Astrocyte (in vitro differentiated cells and primary cell): ENCODE data around the gene NOD1. TPM values are rescaled to one million over a fixed set of nuclear protein-coding genes. Genes with fewer than 3 reads are reported as not detected.

Experiments
- DNase-seq: peaks from one replicate; pipeline ENCODE4 v3.0.0-alpha.2; 2010; ENCODE audit warnings: low read depth
- FAIRE-seq: peaks from 2 replicates; lab custom pipeline; 2011; peaks lifted over from hg19 to GRCh38; lab: Jason Lieb, UNC
- H2AFZ ChIP-seq: 2 replicates; pipeline ENCODE4 v1.6.0; 2012; ENCODE audit warnings: low read depth, low read length, inconsistent platforms
- H3K27ac ChIP-seq: 2 replicates; pipeline ENCODE4 v1.5.1; 2011; ENCODE audit warnings: low read depth, low read length, inconsistent platforms
- H3K27me3 ChIP-seq: 2 replicates; pipeline ENCODE4 v1.6.0; 2011; ENCODE audit warnings: low read length, inconsistent platforms; ENCODE audit not compliant: insufficient read depth
- H3K36me3 ChIP-seq: 2 replicates; pipeline ENCODE4 v1.5.1; 2011; ENCODE audit warnings: low read length, inconsistent platforms; ENCODE audit not compliant: insufficient read depth
- H3K4me1 ChIP-seq: 2 replicates; pipeline ENCODE4 v1.5.1; 2011; ENCODE audit warnings: low read length, inconsistent platforms; ENCODE audit not compliant: insufficient read depth
- H3K4me2 ChIP-seq: 2 replicates; pipeline ENCODE4 v1.6.0; 2012; ENCODE audit warnings: low read length, inconsistent platforms
- H3K4me3 ChIP-seq: 2 replicates; pipeline ENCODE4 v1.5.1; 2011; ENCODE audit warnings: low read depth, mild to moderate bottlenecking, low read length, inconsistent platforms; ENCODE audit not compliant: insufficient read depth
- H3K79me2 ChIP-seq: 2 replicates; pipeline ENCODE4 v1.6.0; 2012; ENCODE audit warnings: mild to moderate bottlenecking, low read length, inconsistent platforms; ENCODE audit not compliant: insufficient read depth
- H3K9ac ChIP-seq: 2 replicates; pipeline ENCODE4 v1.6.0; 2012; ENCODE audit warnings: mild to moderate bottlenecking, low read length, inconsistent platforms
- H3K9me3 ChIP-seq: 2 replicates; pipeline ENCODE4 v1.5.1; 2012; ENCODE audit warnings: low read depth, mild to moderate bottlenecking, low read length, inconsistent platforms; ENCODE audit not compliant: insufficient read depth
- H4K20me1 ChIP-seq: 2 replicates; pipeline ENCODE4 v1.6.0; 2012; ENCODE audit warnings: low read length, inconsistent platforms; ENCODE audit not compliant: insufficient read depth
- H3K27ac Mint-ChIP-seq: one replicate; pipeline ENCODE4 v1.8.0; 2021; ENCODE audit warnings: mild to moderate bottlenecking, mixed read lengths; ENCODE audit not compliant: unreplicated experiment
- H3K27me3 Mint-ChIP-seq: one replicate; pipeline ENCODE4 v1.8.0; 2021; ENCODE audit warnings: low read depth, mixed read lengths; ENCODE audit not compliant: unreplicated experiment
- H3K36me3 Mint-ChIP-seq: one replicate; pipeline ENCODE4 v1.8.0; 2021; ENCODE audit warnings: low read depth, mixed read lengths; ENCODE audit not compliant: unreplicated experiment
- H3K4me1 Mint-ChIP-seq: one replicate; pipeline ENCODE4 v1.8.0; 2021; ENCODE audit warnings: low read depth, mixed read lengths; ENCODE audit not compliant: unreplicated experiment
- H3K4me3 Mint-ChIP-seq: one replicate; pipeline ENCODE4 v1.8.0; 2021; ENCODE audit warnings: mild to moderate bottlenecking, moderate library complexity, mixed read lengths; ENCODE audit not compliant: unreplicated experiment
- H3K9me3 Mint-ChIP-seq: one replicate; pipeline ENCODE4 v1.8.0; 2021; ENCODE audit warnings: mild to moderate bottlenecking, mixed read lengths; ENCODE audit not compliant: unreplicated experiment
- CTCF ChIP-seq: IDR thresholded peaks from 2 replicates; pipeline ENCODE4 v1.5.1; 2011; ENCODE audit warnings: low read depth, mild to moderate bottlenecking, inconsistent platforms, low read length, moderate library complexity; ENCODE audit not compliant: insufficient read depth
- EZH2 ChIP-seq: IDR thresholded peaks from 2 replicates; pipeline ENCODE4 v1.6.1; 2012; ENCODE audit warnings: mild to moderate bottlenecking, low read length, inconsistent platforms; ENCODE audit not compliant: insufficient read depth
- total RNA-seq: library from RNA; stranded (reverse); gene quantifications from 2 replicates; pipeline ENCODE4 v1.2.1, GENCODE V29; 2021

NOD1 gene
- total RNA-seq, 1 donor from 2014 or later, result 9.7 TPM

GRCh38 chr7:30433082-30433481 lies 45.5 kb downstream of the NOD1 start:
- no peak overlapping the region for H3K4me2 ChIP-seq

GRCh38 chr7:30430777-30431176 lies 47.8 kb downstream of the NOD1 start:
- H3K4me2 ChIP-seq, result no peak overlapping the region
- H3K4me3 Mint-ChIP-seq, result no peak overlapping the region
- no peaks in the 10 kb centered on the region for H4K20me1 ChIP-seq
- H3K27me3 ChIP-seq, result no peaks in the 10 kb centered on the region
- no peaks in the 10 kb centered on the region for H3K27me3 Mint-ChIP-seq
- peaks cover 49% of the 10 kb centered on the region for H3K36me3 Mint-ChIP-seq
- H3K79me2 ChIP-seq, result no peaks in the 10 kb centered on the region
- no peak for TF ChIP-seq EZH2
- no peak for TF ChIP-seq CTCF
- H2AFZ ChIP-seq, result no peak overlapping the region
- no peak for DNase-seq
- peaks cover 9% of the 10 kb centered on the region for H3K36me3 ChIP-seq
- no peak for FAIRE-seq
- no peaks in the 10 kb centered on the region for H3K9me3 Mint-ChIP-seq
- H3K9ac ChIP-seq, result no peak overlapping the region
- peaks cover 3% of the 10 kb centered on the region for H3K4me1 Mint-ChIP-seq
- H3K27ac Mint-ChIP-seq, result no peak overlapping the region
- H3K9me3 ChIP-seq, result no peaks in the 10 kb centered on the region
- no peak overlapping the region for H3K27ac ChIP-seq
- H3K4me1 ChIP-seq, result no peaks in the 10 kb centered on the region
- H3K4me3 ChIP-seq, result no peak overlapping the region

More at GRCh38 chr7:30433082-30433481, 45.5 kb downstream of the NOD1 start:
- H3K9me3 Mint-ChIP-seq, result peaks cover 3% of the 10 kb centered on the region
- Histone ChIP-seq H3K4me3 (no peak overlapping the region), H3K4me1 (no peaks in the 10 kb centered on the region), H4K20me1 (no peaks in the 10 kb centered on the region), H3K27ac (no peak overlapping the region), H2AFZ (no peak overlapping the region), H3K9ac (no peak overlapping the region), H3K36me3 (peaks cover 9% of the 10 kb centered on the region), H3K27me3 (no peaks in the 10 kb centered on the region), H3K9me3 (no peaks in the 10 kb centered on the region), H3K79me2 (no peaks in the 10 kb centered on the region)
- H3K36me3 Mint-ChIP-seq, result peaks cover 43% of the 10 kb centered on the region
- no peak overlapping the region for H3K4me3 Mint-ChIP-seq
- peak; percentile 72 for DNase-seq
- peaks cover 3% of the 10 kb centered on the region for H3K4me1 Mint-ChIP-seq
- TF ChIP-seq CTCF (no peak), EZH2 (no peak)
- H3K27ac Mint-ChIP-seq, result no peak overlapping the region
- FAIRE-seq, result peak; percentile 47
- no peaks in the 10 kb centered on the region for H3K27me3 Mint-ChIP-seq

- Histone ChIP-seq H3K27me3 (no peaks in the 10 kb centered on the region), H3K9ac (no peak overlapping the region), H3K79me2 (no peaks in the 10 kb centered on the region), H3K9me3 (no peaks in the 10 kb centered on the region), H2AFZ (no peak overlapping the region), H4K20me1 (no peaks in the 10 kb centered on the region), H3K36me3 (peaks cover 10% of the 10 kb centered on the region), H3K4me3 (no peak overlapping the region), H3K27ac (no peak overlapping the region), H3K4me2 (no peak overlapping the region), H3K4me1 (no peaks in the 10 kb centered on the region)
- no peaks in the 10 kb centered on the region for H3K27me3 Mint-ChIP-seq
- no peak overlapping the region for H3K4me3 Mint-ChIP-seq
- DNase-seq (no peak), FAIRE-seq (no peak)
- peaks cover 51% of the 10 kb centered on the region for H3K36me3 Mint-ChIP-seq
- H3K4me1 Mint-ChIP-seq, result peaks cover 3% of the 10 kb centered on the region
- no peaks in the 10 kb centered on the region for H3K9me3 Mint-ChIP-seq
- no peak overlapping the region for H3K27ac Mint-ChIP-seq
- TF ChIP-seq CTCF (no peak), EZH2 (no peak)
These were observed 48.3 kb downstream of the NOD1 start for GRCh38 chr7:30430276-30430675.
